GM19351 (cell line): Measurements from ENCODE around the gene DLD.

Source experiments
- ATAC-seq: cut with Tn5 transposase; IDR thresholded peaks from one replicate; pipeline ENCODE4 v1.9.1; 2021; ENCODE audit warnings: mild to moderate bottlenecking, moderate library complexity; ENCODE audit not compliant: unreplicated experiment

The DLD gene

DNA sequence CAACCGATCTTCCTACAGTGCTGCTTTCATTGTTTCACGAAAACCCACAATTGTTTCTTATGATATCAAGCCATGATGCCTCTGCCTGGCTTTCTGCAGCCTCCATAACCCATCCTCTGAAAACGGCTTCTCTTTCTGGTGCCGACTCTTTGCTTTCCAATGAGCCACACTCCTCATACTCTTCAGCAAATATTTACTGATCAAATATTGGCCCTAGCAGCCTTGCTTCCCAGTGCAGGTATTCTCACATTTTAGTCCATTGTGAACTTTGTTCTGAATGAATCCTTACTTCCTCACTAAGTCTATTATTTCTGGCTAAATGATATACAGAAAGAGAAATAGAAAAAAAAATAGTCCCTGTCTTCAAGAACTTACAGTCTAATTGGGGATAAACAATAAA is 76.4 kb downstream of the DLD start:
- ATAC-seq = no peak

DNA sequence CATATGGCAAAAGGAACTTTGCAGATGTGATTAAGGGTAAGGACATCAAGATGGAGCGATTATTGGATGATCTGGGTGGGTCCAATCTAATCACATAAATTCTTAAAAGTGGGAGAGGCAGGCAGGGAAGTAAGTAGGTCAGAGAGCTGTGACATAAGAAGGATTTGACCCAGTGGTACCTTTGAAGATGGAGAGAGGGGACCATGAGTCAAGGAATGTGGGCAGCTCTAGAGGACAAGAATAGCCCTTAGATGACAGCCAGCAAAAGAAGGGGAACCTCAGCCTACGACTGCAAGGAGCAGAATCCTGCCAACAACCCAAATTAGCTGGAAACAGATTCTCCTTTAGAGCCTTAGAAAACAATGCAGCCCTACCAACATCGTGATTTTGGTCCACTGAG is 77.5 kb downstream of the DLD start:
- no peak for ATAC-seq

DNA sequence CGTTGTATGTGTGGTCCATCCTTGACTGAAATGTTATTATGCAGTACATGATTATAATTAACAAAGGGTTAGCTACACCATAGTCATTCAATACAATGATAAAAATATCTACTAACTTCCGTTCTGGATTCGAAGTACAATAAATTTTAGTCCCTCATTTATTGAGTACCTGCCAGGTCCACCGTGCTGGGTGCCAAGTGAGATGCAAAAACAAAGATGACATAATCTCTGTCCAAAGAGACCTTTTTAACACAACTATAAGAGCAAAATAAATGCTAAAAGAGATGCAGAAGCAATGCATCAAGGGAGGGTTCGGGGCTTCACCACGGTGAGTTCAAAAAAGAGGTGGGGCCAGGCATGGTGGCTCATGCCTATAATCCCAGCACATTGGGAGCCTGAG is 78.9 kb downstream of the DLD start:
- no peak for ATAC-seq
